HFF-Myc (cell line): ENCODE measurements around the gene UST.
"Not testable (repeated sequence)": the region's sequence is repeated elsewhere in the genome, so short reads cannot be mapped to it uniquely, and the experiment has no call there.

ENCODE experiments used
- DNase-seq: peaks from one replicate; pipeline ENCODE4 v3.0.0-alpha.2; 2011; ENCODE audit warnings: low read depth; ENCODE audit errors: extremely low read depth
- H3K4me3 ChIP-seq: replicated peaks from 2 replicates; pipeline ENCODE4 v1.5.1; 2011; ENCODE audit warnings: low read depth, mild to moderate bottlenecking, control low read depth, low read length
- TF ChIP-seq, protein P1 (sequence below): IDR thresholded peaks from 2 replicates; pipeline ENCODE4 v1.5.1; 2012; ENCODE audit warnings: mild to moderate bottlenecking, low read depth, low read length, control low read depth; ENCODE audit errors: missing control alignments

UST gene

DNA sequence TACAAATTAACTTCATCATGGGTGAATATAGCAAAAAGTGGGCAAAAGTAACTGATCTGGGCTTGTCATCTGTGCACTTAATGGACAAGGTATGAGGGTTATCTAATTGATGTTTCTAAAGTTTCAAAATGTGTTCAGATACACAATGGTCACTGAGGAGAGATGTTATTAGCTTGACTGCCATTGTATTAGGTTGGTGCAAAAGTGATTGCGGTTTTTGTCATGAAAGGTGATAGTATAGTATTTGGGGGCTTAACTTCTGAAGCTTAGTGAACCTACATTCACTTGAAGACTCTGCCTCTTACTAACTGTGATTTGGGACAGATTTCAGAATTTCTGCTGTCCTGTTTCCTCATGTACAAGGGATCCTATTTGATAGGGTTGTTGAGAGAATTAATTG is 159.6 kb downstream of the UST start:
- DNase-seq: no peak
- TF ChIP-seq, protein P1, sequence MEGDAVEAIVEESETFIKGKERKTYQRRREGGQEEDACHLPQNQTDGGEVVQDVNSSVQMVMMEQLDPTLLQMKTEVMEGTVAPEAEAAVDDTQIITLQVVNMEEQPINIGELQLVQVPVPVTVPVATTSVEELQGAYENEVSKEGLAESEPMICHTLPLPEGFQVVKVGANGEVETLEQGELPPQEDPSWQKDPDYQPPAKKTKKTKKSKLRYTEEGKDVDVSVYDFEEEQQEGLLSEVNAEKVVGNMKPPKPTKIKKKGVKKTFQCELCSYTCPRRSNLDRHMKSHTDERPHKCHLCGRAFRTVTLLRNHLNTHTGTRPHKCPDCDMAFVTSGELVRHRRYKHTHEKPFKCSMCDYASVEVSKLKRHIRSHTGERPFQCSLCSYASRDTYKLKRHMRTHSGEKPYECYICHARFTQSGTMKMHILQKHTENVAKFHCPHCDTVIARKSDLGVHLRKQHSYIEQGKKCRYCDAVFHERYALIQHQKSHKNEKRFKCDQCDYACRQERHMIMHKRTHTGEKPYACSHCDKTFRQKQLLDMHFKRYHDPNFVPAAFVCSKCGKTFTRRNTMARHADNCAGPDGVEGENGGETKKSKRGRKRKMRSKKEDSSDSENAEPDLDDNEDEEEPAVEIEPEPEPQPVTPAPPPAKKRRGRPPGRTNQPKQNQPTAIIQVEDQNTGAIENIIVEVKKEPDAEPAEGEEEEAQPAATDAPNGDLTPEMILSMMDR: no peak

GRCh38 chr6:148907573-148907972 is 160.7 kb downstream of the UST start:
- no peak overlapping the region for H3K4me3 ChIP-seq
- no peak for DNase-seq

More for the DNA sequence above, 159.6 kb downstream of the UST start:
- no peak overlapping the region for H3K4me3 ChIP-seq

GRCh38 chr6:148912252-148912651 is 165.4 kb downstream of the UST start:
- no peak overlapping the region for H3K4me3 ChIP-seq
- no peak for DNase-seq
- TF ChIP-seq, protein P1: no peak

More at GRCh38 chr6:148907573-148907972, 160.7 kb downstream of the UST start:
- TF ChIP-seq, protein P1: no peak

DNA sequence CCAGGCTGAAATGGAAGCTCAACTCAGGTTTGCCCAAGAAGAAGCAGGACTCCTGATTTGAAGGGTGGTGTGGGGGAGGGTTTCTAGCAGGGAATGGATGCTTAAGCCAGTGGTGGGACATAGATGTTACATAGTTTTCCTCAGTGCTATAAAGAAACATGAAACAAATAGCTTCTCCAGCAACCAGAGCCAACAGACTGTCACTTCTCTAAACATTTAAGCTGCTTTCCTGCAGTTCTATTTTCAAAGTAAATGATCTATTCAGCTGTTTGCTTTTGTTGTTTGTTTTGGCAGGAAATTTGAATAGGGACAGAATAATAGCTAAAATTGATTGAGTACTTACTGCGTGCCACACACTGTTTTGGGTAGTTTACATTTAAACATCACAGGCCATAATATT is 169.0 kb downstream of the UST start:
- TF ChIP-seq, protein P1: no peak
- no peak overlapping the region for H3K4me3 ChIP-seq
- DNase-seq: no peak

- not testable (repeated sequence) for DNase-seq, H3K4me3 ChIP-seq
Measured at GRCh38 chr6:148916485-148916884, 169.7 kb downstream of the UST start.

- no peak overlapping the region for H3K4me3 ChIP-seq
- no peak for DNase-seq
- TF ChIP-seq, protein P1: no peak
Measured at GRCh38 chr6:148924226-148925012, 177.6 kb downstream of the UST start.

DNA sequence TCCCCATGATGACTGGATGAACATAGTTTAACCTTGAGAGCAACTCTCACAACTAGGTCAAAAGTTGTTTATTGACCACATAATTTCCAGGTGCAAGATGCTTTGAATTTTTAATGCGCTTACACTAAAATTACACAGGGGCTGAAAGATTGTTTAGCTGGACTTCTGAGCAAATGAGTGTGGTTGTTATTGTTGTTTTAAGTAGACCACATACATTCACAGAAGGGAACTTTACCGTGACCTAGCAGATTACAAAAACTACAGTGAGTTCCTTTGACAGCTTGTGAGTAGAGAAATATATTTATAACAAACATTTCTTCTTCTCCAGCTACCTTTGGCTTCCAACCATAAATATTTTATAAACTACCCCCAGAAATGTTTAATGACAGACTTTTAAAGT is 178.9 kb downstream of the UST start:
- H3K4me3 ChIP-seq: no peak overlapping the region
- DNase-seq: no peak
- TF ChIP-seq, protein P1: no peak
